Measurements from ENCODE around the gene GDPD1. TPM values are rescaled to one million over a fixed set of nuclear protein-coding genes. Genes with fewer than 3 reads are reported as not detected.

Gene GDPD1
- total RNA-seq, 2 experiments from 2014 or later: 1.3 to 5.0 TPM

DNA sequence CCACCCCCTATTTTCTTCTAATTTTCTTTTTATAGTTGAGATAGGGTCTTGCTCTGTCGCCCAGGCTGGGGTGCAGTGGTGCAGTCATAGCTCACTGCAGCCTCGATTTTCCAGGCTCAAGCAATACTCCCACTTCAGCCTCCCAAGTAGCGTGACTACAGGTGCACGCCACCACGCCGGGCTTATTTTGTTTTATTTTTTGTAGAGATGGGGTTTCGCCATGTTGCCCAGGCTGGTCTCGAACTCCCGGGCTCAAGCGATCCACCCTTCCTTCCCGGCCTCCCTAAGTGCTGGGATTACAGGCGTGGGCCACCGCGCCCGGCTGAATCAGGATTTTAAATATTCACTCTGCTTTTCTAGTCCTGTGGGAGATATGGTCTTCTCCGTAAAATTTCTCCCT, 941 bp upstream of the GDPD1 start:
- CTCF ChIA-PET (ENCODE audit: unreplicated experiment): no interaction called here
- Histone ChIP-seq H3K9me3 (ENCODE audit: low read length) (no peaks in the 10 kb centered on the region), H3K4me1 (ENCODE audit: insufficient read depth, low read length, poor library complexity, severe bottlenecking) (peaks cover 15% of the 10 kb centered on the region), H3K4me3 (ENCODE audit: low read depth, low read length, poor library complexity, severe bottlenecking) (no peak overlapping the region), H4K20me1 (ENCODE audit: insufficient read depth, low read length) (no peaks in the 10 kb centered on the region), H3K79me2 (ENCODE audit: insufficient read depth, low read depth, low read length) (no peaks in the 10 kb centered on the region), H2AFZ (ENCODE audit: low read length) (peak overlapping the region; percentile 99; the same call in 1 of the 2 replicates), H3K27ac (ENCODE audit: low read depth, low read length, poor library complexity, severe bottlenecking) (no peak overlapping the region), H3K4me2 (ENCODE audit: low read length) (0 out of 2 replicates have a peak overlapping the region, but pooled peaks have one; percentile 68), H3K36me3 (ENCODE audit: insufficient read depth, low read length) (peaks cover 7% of the 10 kb centered on the region; the same call in 1 of the 2 replicates), H3K9me2 (ENCODE audit: insufficient read depth, low read length) (no peaks in the 10 kb centered on the region)
- no peak for DNase-seq (ENCODE audit: low spot score)
- intact Hi-C loops (cut with micrococcal nuclease; ENCODE audit: unreplicated experiment): no loop called here
- TF ChIP-seq, protein P1, sequence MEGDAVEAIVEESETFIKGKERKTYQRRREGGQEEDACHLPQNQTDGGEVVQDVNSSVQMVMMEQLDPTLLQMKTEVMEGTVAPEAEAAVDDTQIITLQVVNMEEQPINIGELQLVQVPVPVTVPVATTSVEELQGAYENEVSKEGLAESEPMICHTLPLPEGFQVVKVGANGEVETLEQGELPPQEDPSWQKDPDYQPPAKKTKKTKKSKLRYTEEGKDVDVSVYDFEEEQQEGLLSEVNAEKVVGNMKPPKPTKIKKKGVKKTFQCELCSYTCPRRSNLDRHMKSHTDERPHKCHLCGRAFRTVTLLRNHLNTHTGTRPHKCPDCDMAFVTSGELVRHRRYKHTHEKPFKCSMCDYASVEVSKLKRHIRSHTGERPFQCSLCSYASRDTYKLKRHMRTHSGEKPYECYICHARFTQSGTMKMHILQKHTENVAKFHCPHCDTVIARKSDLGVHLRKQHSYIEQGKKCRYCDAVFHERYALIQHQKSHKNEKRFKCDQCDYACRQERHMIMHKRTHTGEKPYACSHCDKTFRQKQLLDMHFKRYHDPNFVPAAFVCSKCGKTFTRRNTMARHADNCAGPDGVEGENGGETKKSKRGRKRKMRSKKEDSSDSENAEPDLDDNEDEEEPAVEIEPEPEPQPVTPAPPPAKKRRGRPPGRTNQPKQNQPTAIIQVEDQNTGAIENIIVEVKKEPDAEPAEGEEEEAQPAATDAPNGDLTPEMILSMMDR (conservative IDR thresholded peaks at IDR 0.05; ENCODE audit: low read length): no peak
- no peak for TF ChIP-seq EZH2phosphoT487 (IDR thresholded peaks at IDR 0.05; ENCODE audit: borderline replicate concordance, low read depth, low read length)
- no TSS peak for BruUV-seq (replicated peaks)
- POLR2A ChIA-PET: interaction anchor here (0.5 to 1.2 kb wide), 3 partner anchors 8 to 1251 kb away, joined by 3 to 5 read pairs (median 4); no protein-coding TSS in a partner anchor

DNA sequence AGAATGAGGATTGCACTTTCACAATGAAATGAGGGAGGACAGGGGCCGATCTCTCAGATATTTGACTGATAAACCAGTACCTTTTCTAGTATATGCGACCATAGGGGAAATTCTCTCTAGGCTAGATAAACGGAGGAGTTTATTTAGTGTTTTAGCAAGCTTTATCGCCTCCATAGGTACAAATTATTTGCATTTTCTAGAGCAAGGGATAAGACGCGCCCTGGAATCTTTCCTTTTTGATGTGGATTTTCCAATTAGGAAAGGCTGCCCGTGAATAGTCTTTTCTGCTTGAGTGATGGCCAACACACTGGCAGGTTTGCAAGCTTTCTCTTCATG, 351 bp upstream of the GDPD1 start:
- BruUV-seq (replicated peaks): no TSS peak
- Histone ChIP-seq H4K20me1 (ENCODE audit: insufficient read depth, low read length) (no peaks in the 10 kb centered on the region), H3K9me3 (ENCODE audit: low read length) (no peaks in the 10 kb centered on the region), H3K27ac (ENCODE audit: low read depth, low read length, poor library complexity, severe bottlenecking) (no peak overlapping the region), H3K4me1 (ENCODE audit: insufficient read depth, low read length, poor library complexity, severe bottlenecking) (peaks cover 15% of the 10 kb centered on the region), H3K4me2 (ENCODE audit: low read length) (peak overlapping the region; percentile 68), H3K9me2 (ENCODE audit: insufficient read depth, low read length) (no peaks in the 10 kb centered on the region), H3K79me2 (ENCODE audit: insufficient read depth, low read depth, low read length) (no peaks in the 10 kb centered on the region), H2AFZ (ENCODE audit: low read length) (peak overlapping the region; percentile 99), H3K4me3 (ENCODE audit: low read depth, low read length, poor library complexity, severe bottlenecking) (peak overlapping the region; percentile 80), H3K36me3 (ENCODE audit: insufficient read depth, low read length) (peaks cover 4% of the 10 kb centered on the region; the same call in 1 of the 2 replicates)
- TF ChIP-seq, protein P1 (conservative IDR thresholded peaks at IDR 0.05; ENCODE audit: low read length): no peak
- no peak for TF ChIP-seq EZH2phosphoT487 (IDR thresholded peaks at IDR 0.05; ENCODE audit: borderline replicate concordance, low read depth, low read length)
- intact Hi-C loops (cut with micrococcal nuclease; ENCODE audit: unreplicated experiment): loop anchor here (1.0 to 2.0 kb wide), 2 partner anchors 91 to 221 kb away; no protein-coding TSS in a partner anchor
- ChIA-PET POLR2A (interaction anchor here (0.5 to 1.2 kb wide), 8 partner anchors 8 to 1250 kb away, joined by 3 to 5 read pairs (median 3); partner anchors contain the start of gene SMG8), CTCF (ENCODE audit: unreplicated experiment) (no interaction called here)
- DNase-seq (ENCODE audit: low spot score): no peak

DNA sequence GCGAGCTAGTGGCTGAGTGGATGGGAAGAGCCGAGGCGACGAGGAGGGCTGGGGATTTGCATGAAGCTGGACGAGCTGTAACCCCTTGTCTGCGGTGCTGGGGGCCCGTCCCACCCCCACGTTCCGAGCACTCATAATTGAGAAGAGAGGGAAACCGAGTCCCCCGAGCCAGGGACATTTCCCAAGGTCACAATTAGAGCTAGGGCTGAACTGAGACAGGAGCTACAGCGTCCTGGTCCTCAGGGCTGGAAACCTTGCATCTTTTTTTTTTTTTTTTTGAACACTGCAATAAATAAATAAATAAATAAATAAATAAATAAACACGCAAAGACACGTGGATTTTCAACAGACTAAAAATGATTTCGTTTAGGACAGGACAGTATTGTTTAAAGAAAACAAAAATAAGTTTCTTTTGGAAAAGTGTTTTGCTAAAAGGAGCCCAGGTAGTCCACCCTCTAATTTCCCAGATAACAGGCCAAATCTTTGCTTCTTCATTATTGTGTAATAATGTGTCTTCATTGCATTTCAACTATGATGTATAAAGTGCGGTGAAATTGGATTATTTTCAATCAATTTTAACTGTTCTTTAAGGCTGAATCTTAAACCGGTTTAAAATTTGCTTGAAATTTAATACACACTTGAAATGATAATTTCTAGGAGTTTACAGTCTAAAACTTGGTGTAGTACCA, 992 bp downstream of the GDPD1 start:
- Histone ChIP-seq H3K4me3 (ENCODE audit: low read depth, low read length, poor library complexity, severe bottlenecking) (peak overlapping the region; percentile 80), H3K79me2 (ENCODE audit: insufficient read depth, low read depth, low read length) (no peaks in the 10 kb centered on the region), H3K4me2 (ENCODE audit: low read length) (peak overlapping the region; percentile 83), H3K9me3 (ENCODE audit: low read length) (no peaks in the 10 kb centered on the region), H3K36me3 (ENCODE audit: insufficient read depth, low read length) (no peaks in the 10 kb centered on the region), H3K9me2 (ENCODE audit: insufficient read depth, low read length) (no peaks in the 10 kb centered on the region), H4K20me1 (ENCODE audit: insufficient read depth, low read length) (no peaks in the 10 kb centered on the region), H2AFZ (ENCODE audit: low read length) (peak overlapping the region; percentile 99), H3K27ac (ENCODE audit: low read depth, low read length, poor library complexity, severe bottlenecking) (peak overlapping the region; percentile 69), H3K4me1 (ENCODE audit: insufficient read depth, low read length, poor library complexity, severe bottlenecking) (peaks cover 15% of the 10 kb centered on the region)
- POLR2A ChIA-PET: interaction anchor here (0.7 kb wide), 1 partner anchor 344 kb away, joined by 9 read pairs; the partner anchor contains the start of gene DHX40
- TF ChIP-seq, protein P1 (conservative IDR thresholded peaks at IDR 0.05; ENCODE audit: low read length): no peak
- TF ChIP-seq EZH2phosphoT487 (IDR thresholded peaks at IDR 0.05; ENCODE audit: borderline replicate concordance, low read depth, low read length): no peak
- intact Hi-C loops (cut with micrococcal nuclease; ENCODE audit: unreplicated experiment): loop anchor here (2.0 kb wide), 1 partner anchor 219 kb away; no protein-coding TSS in a partner anchor
- CTCF ChIA-PET (ENCODE audit: unreplicated experiment): no interaction called here
- no peak for DNase-seq (ENCODE audit: low spot score)
- BruUV-seq (replicated peaks): no TSS peak
